ENCODE data around the gene PLEKHA3.
"Not testable (repeated sequence)": the region's sequence is repeated elsewhere in the genome, so short reads cannot be mapped to it uniquely, and the experiment has no call there.

Gene PLEKHA3

GRCh38 chr2:178517496-178517895 is 37.2 kb downstream of the PLEKHA3 start:
- in situ Hi-C loops (cut with MboI; ENCODE audit: low sequenced_read_pairs, unreplicated experiment) = no loop called here
- no peak for TF ChIP-seq CTCF (IDR thresholded peaks at IDR 0.05; ENCODE audit: borderline replicate concordance, control extremely low read depth, extremely low read depth, insufficient read depth, missing control alignments)
- no peak for DNase-seq (ENCODE audit: low spot score)

- in situ Hi-C loops (cut with MboI; ENCODE audit: low sequenced_read_pairs, unreplicated experiment) = no loop called here
Measured at GRCh38 chr2:178521304-178522150, 41.3 kb downstream of the PLEKHA3 start.

GRCh38 chr2:178522950-178523595 is 42.8 kb downstream of the PLEKHA3 start:
- DNase-seq (ENCODE audit: low spot score) = peak; percentile 55
- in situ Hi-C loops (cut with MboI; ENCODE audit: low sequenced_read_pairs, unreplicated experiment) = no loop called here
- TF ChIP-seq CTCF (IDR thresholded peaks at IDR 0.05; ENCODE audit: borderline replicate concordance, control extremely low read depth, extremely low read depth, insufficient read depth, missing control alignments) = no peak

More at GRCh38 chr2:178521304-178522150, 41.3 kb downstream of the PLEKHA3 start:
- DNase-seq (ENCODE audit: low spot score) = no peak
- no peak for TF ChIP-seq CTCF (IDR thresholded peaks at IDR 0.05; ENCODE audit: borderline replicate concordance, control extremely low read depth, extremely low read depth, insufficient read depth, missing control alignments)

GRCh38 chr2:178523596-178524134 is 43.4 kb downstream of the PLEKHA3 start:
- DNase-seq (ENCODE audit: low spot score) = no peak
- in situ Hi-C loops (cut with MboI; ENCODE audit: low sequenced_read_pairs, unreplicated experiment) = no loop called here
- no peak for TF ChIP-seq CTCF (IDR thresholded peaks at IDR 0.05; ENCODE audit: borderline replicate concordance, control extremely low read depth, extremely low read depth, insufficient read depth, missing control alignments)

- DNase-seq (ENCODE audit: low spot score); in situ Hi-C loops (cut with MboI; ENCODE audit: low sequenced_read_pairs, unreplicated experiment): not testable (repeated sequence)
Measured at GRCh38 chr2:178525010-178525409, 44.8 kb downstream of the PLEKHA3 start.

GRCh38 chr2:178525460-178525859 is 45.2 kb downstream of the PLEKHA3 start:
- in situ Hi-C loops (cut with MboI; ENCODE audit: low sequenced_read_pairs, unreplicated experiment); DNase-seq (ENCODE audit: low spot score): not testable (repeated sequence)

- TF ChIP-seq CTCF (IDR thresholded peaks at IDR 0.05; ENCODE audit: borderline replicate concordance, control extremely low read depth, extremely low read depth, insufficient read depth, missing control alignments) = no peak
- in situ Hi-C loops (cut with MboI; ENCODE audit: low sequenced_read_pairs, unreplicated experiment) = no loop called here
- no peak for DNase-seq (ENCODE audit: low spot score)
Measured at GRCh38 chr2:178526256-178526655, 46.0 kb downstream of the PLEKHA3 start.

Data from GM13976 (cell line).